CD4-positive, alpha-beta T cell (primary cell): ENCODE measurements around the gene ENOX2. TPM values are rescaled to one million over a fixed set of nuclear protein-coding genes. Genes with fewer than 3 reads are reported as not detected.

Source experiments
- ATAC-seq: fragments of 200-7000 bp; cut with Tn5 transposase; one replicate; pipeline ENCODE4 v1.10.0; 2022; ENCODE audit warnings: mild to moderate bottlenecking; ENCODE audit not compliant: poor library complexity
- CTCF ChIA-PET: fragments of 350-600 bp; sonication (Branson Sonifier 250); formaldehyde crosslinking; loops from one replicate; lab custom pipeline; 2021; ENCODE audit warnings: antibody characterized with exemption, inconsistent platforms; lab: Charles Lee
- POLR2A ChIA-PET: fragments of 350-600 bp; sonication (Branson Sonifier 250); formaldehyde crosslinking; loops from one replicate; lab custom pipeline; 2021; ENCODE audit warnings: antibody characterized with exemption, inconsistent platforms; lab: Charles Lee
- DNase-seq, 14 experiments: peaks; one replicate each; pipeline ENCODE4 v3.0.0-alpha.2; 2013 to 2020; ENCODE audit warnings: mixed read lengths in 2 of 14
- H3K27ac ChIP-seq, 2 donors: one replicate each; pipeline versions ENCODE4 v1.5.1 to v1.7.0; 2013; ENCODE audit warnings: low read length in 2 of 2, low read depth in 1 of 2, mild to moderate bottlenecking in 1 of 2
- H3K27me3 ChIP-seq, 2 experiments: 1 replicate in 1 of 2; 2 replicates in 1 of 2; pipeline versions ENCODE4 v1.6.1 to v1.7.0; 2013; ENCODE audit warnings: low read length in 2 of 2, control low read depth in 1 of 2, mild to moderate bottlenecking in 1 of 2, moderate library complexity in 1 of 2; ENCODE audit not compliant: insufficient read depth in 2 of 2, control insufficient read depth in 1 of 2
- H3K36me3 ChIP-seq: one replicate; pipeline ENCODE4 v1.6.1; 2013; ENCODE audit warnings: low read length, control low read depth; ENCODE audit not compliant: insufficient read depth
- H3K4me1 ChIP-seq: one replicate; pipeline ENCODE4 v1.6.1; 2013; ENCODE audit warnings: low read length, control low read depth; ENCODE audit not compliant: insufficient read depth
- H3K4me3 ChIP-seq: one replicate; pipeline ENCODE4 v1.5.1; 2013; ENCODE audit warnings: mild to moderate bottlenecking, low read length, moderate library complexity
- H3K9me3 ChIP-seq, 2 experiments: 1 replicate in 1 of 2; 2 replicates in 1 of 2; pipeline versions ENCODE4 v1.6.1 to v1.7.0; 2013; ENCODE audit warnings: low read length in 2 of 2, mild to moderate bottlenecking in 2 of 2, control low read depth in 1 of 2, moderate library complexity in 1 of 2; ENCODE audit not compliant: control insufficient read depth in 1 of 2, insufficient read depth in 1 of 2
- H3K27ac Mint-ChIP-seq: one replicate; pipeline ENCODE4 v1.8.0; 2020; ENCODE audit warnings: mixed read lengths
- H3K27me3 Mint-ChIP-seq: one replicate; pipeline ENCODE4 v1.8.0; 2021; ENCODE audit warnings: mixed read lengths
- H3K36me3 Mint-ChIP-seq: one replicate; pipeline ENCODE4 v1.8.0; 2021; ENCODE audit warnings: low read depth, mixed read lengths
- H3K4me1 Mint-ChIP-seq: one replicate; pipeline ENCODE4 v1.8.0; 2021; ENCODE audit warnings: low read depth, mixed read lengths
- H3K4me3 Mint-ChIP-seq: one replicate; pipeline ENCODE4 v1.8.0; 2020; ENCODE audit warnings: mild to moderate bottlenecking, mixed read lengths
- H3K9me3 Mint-ChIP-seq: one replicate; pipeline ENCODE4 v1.8.0; 2020; ENCODE audit warnings: mixed read lengths
- CTCF ChIP-seq: fragments of 200-600 bp; IDR thresholded peaks from one replicate; pipeline ENCODE4 v1.8.0; 2022; ENCODE audit warnings: antibody characterized with exemption, mild to moderate bottlenecking
- intact Hi-C, 2 experiments: fragments of 100-400 bp; cut with DNase I in 1 of 2; cut with micrococcal nuclease in 1 of 2; formaldehyde crosslinking; loops; one replicate each; pipeline versions ENCODE4 v1.15.1 to v1.9.0; 2023 to 2025; cut with DNase I, micrococcal nuclease
- total RNA-seq, 174 experiments: library from RNA in 2 of 174; stranded (reverse) in 2 of 174; gene quantifications; one replicate each; pipeline ENCODE4 v1.2.3 and lab custom pipeline; 2021 to 2026

ENOX2 gene
- total RNA-seq, 2 experiments from 2014 or later: 4.0 to 6.5 TPM

- H3K9me3 ChIP-seq: no peaks in the 10 kb centered on the region
- H3K36me3 ChIP-seq: no peaks in the 10 kb centered on the region
- H3K4me3 ChIP-seq: no peak overlapping the region
- DNase-seq (no peak), ATAC-seq (no peak)
- Mint-ChIP-seq H3K4me1 (peaks cover 14% of the 10 kb centered on the region), H3K4me3 (no peak overlapping the region), H3K9me3 (no peaks in the 10 kb centered on the region), H3K27ac (no peak overlapping the region), H3K36me3 (peaks cover 21% of the 10 kb centered on the region), H3K27me3 (no peaks in the 10 kb centered on the region)
- no peak overlapping the region for H3K27ac ChIP-seq
- POLR2A ChIA-PET: no interaction called here
- H3K27me3 ChIP-seq: no peaks in the 10 kb centered on the region
- CTCF ChIA-PET: no interaction called here
- no peaks in the 10 kb centered on the region for H3K4me1 ChIP-seq
- TF ChIP-seq CTCF: no peak
- intact Hi-C loops: no loop called here
Measured at GRCh38 chrX:130851569-130851968, 51.4 kb downstream of the ENOX2 start.

- no peak overlapping the region for H3K4me3 ChIP-seq
- ChIA-PET POLR2A (no interaction called here), CTCF (no interaction called here)
- no peaks in the 10 kb centered on the region for H3K27me3 ChIP-seq
- H3K27ac Mint-ChIP-seq: no peak overlapping the region
- no peak overlapping the region for H3K27ac ChIP-seq
- DNase-seq (no peak), ATAC-seq (no peak)
- TF ChIP-seq CTCF: no peak
- no peaks in the 10 kb centered on the region for H3K9me3 ChIP-seq
- H3K4me3 Mint-ChIP-seq: no peak overlapping the region
- no peaks in the 10 kb centered on the region for H3K9me3 Mint-ChIP-seq
- no peaks in the 10 kb centered on the region for H3K4me1 ChIP-seq
- peaks cover 14% of the 10 kb centered on the region for H3K4me1 Mint-ChIP-seq
- intact Hi-C loops: no loop called here
- H3K36me3 ChIP-seq: no peaks in the 10 kb centered on the region
- peaks cover 5% of the 10 kb centered on the region for H3K36me3 Mint-ChIP-seq
- no peaks in the 10 kb centered on the region for H3K27me3 Mint-ChIP-seq
Measured at GRCh38 chrX:130848763-130849162, 54.2 kb downstream of the ENOX2 start.

- CTCF ChIA-PET: no interaction called here
- H3K4me3 Mint-ChIP-seq: no peak overlapping the region
- no peak for TF ChIP-seq CTCF
- Histone ChIP-seq H3K27me3 (no peaks in the 10 kb centered on the region), H3K36me3 (no peaks in the 10 kb centered on the region), H3K4me3 (no peak overlapping the region), H3K27ac (no peak overlapping the region), H3K9me3 (no peaks in the 10 kb centered on the region), H3K4me1 (no peaks in the 10 kb centered on the region)
- H3K27me3 Mint-ChIP-seq: no peaks in the 10 kb centered on the region
- peaks cover 18% of the 10 kb centered on the region for H3K4me1 Mint-ChIP-seq
- DNase-seq (no peak), ATAC-seq (no peak)
- H3K36me3 Mint-ChIP-seq: peaks cover 5% of the 10 kb centered on the region
- POLR2A ChIA-PET: no interaction called here
- H3K9me3 Mint-ChIP-seq: no peaks in the 10 kb centered on the region
- intact Hi-C loops: no loop called here
- H3K27ac Mint-ChIP-seq: no peak overlapping the region
Measured at GRCh38 chrX:130846746-130847145, 56.3 kb downstream of the ENOX2 start.
